Measurements from ENCODE around the gene SURF6. TPM values are rescaled to one million over a fixed set of nuclear protein-coding genes. Genes with fewer than 3 reads are reported as not detected.
"Not testable (repeated sequence)": the region's sequence is repeated elsewhere in the genome, so short reads cannot be mapped to it uniquely, and the experiment has no call there.

SURF6 gene
- total RNA-seq: 10 to 100 TPM; 14.2 to 17.3 TPM

- CTCF ChIA-PET: interaction anchor here (1.0 kb wide), 1 partner anchor 192 kb away, joined by 4 read pairs; no protein-coding TSS in a partner anchor
- H3K4me1 Mint-ChIP-seq: peaks cover 53% of the 10 kb centered on the region
- no peaks in the 10 kb centered on the region for H3K27me3 Mint-ChIP-seq
- peak within 1 kb of the TSS; percentile 93 for H3K4me3 Mint-ChIP-seq
- no peaks in the 10 kb centered on the region for H3K9me3 Mint-ChIP-seq
- peak; percentile 93 for DNase-seq
- H3K27ac Mint-ChIP-seq: peak within 1 kb of the TSS; percentile 94
- POLR2A ChIA-PET: interaction anchor here (0.6 kb wide), 1 partner anchor 152 kb away, joined by 4 read pairs; no protein-coding TSS in a partner anchor
- H3K36me3 Mint-ChIP-seq (ENCODE audit: low read depth): peaks cover 50% of the 10 kb centered on the region
Measured at GRCh38 chr9:133335924-133336811, at the start of gene SURF6. Gene SURF6 (minus strand): TSS chr9:133336188. CDS start chr9:133336132, 56 bp downstream.

GRCh38 chr9:133385452-133385851, 49.5 kb upstream of the SURF6 start:
- POLR2A ChIA-PET: no interaction called here
- no peaks in the 10 kb centered on the region for H3K4me1 Mint-ChIP-seq
- no peaks in the 10 kb centered on the region for H3K27me3 Mint-ChIP-seq
- CTCF ChIA-PET: interaction anchor here (0.7 kb wide), 1 partner anchor 24 kb away, joined by 4 read pairs; no protein-coding TSS in a partner anchor
- DNase-seq: no peak
- no peaks in the 10 kb centered on the region for H3K9me3 Mint-ChIP-seq
- H3K4me3 Mint-ChIP-seq: no peak overlapping the region
- H3K27ac Mint-ChIP-seq: no peak overlapping the region
- no peaks in the 10 kb centered on the region for H3K36me3 Mint-ChIP-seq (ENCODE audit: low read depth)

GRCh38 chr9:133384736-133385321, 48.8 kb upstream of the SURF6 start:
- Mint-ChIP-seq H3K9me3 (no peaks in the 10 kb centered on the region), H3K4me3 (no peak overlapping the region), H3K36me3 (ENCODE audit: low read depth) (no peaks in the 10 kb centered on the region), H3K27ac (no peak overlapping the region), H3K4me1 (no peaks in the 10 kb centered on the region), H3K27me3 (no peaks in the 10 kb centered on the region)
- no peak for DNase-seq
- CTCF ChIA-PET: interaction anchor here (0.7 kb wide), 1 partner anchor 24 kb away, joined by 4 read pairs; no protein-coding TSS in a partner anchor
- POLR2A ChIA-PET: interaction anchor here (0.7 kb wide), 1 partner anchor 109 kb away, joined by 4 read pairs; no protein-coding TSS in a partner anchor

- Mint-ChIP-seq H3K4me1 (peaks cover 4% of the 10 kb centered on the region), H3K36me3 (ENCODE audit: low read depth) (no peaks in the 10 kb centered on the region), H3K9me3 (no peaks in the 10 kb centered on the region), H3K4me3 (no peak overlapping the region), H3K27me3 (no peaks in the 10 kb centered on the region), H3K27ac (no peak overlapping the region)
- POLR2A ChIA-PET: no interaction called here
- CTCF ChIA-PET: no interaction called here
- no peak for DNase-seq
Measured at GRCh38 chr9:133383438-133383837, 47.5 kb upstream of the SURF6 start.

- H3K9me3 Mint-ChIP-seq: no peaks in the 10 kb centered on the region
- POLR2A ChIA-PET: no interaction called here
- no peak overlapping the region for H3K4me3 Mint-ChIP-seq
- CTCF ChIA-PET: no interaction called here
- H3K27ac Mint-ChIP-seq: no peak overlapping the region
- no peaks in the 10 kb centered on the region for H3K36me3 Mint-ChIP-seq (ENCODE audit: low read depth)
- H3K27me3 Mint-ChIP-seq: no peaks in the 10 kb centered on the region
- no peak for DNase-seq
- peaks cover 8% of the 10 kb centered on the region for H3K4me1 Mint-ChIP-seq
Measured at GRCh38 chr9:133382507-133383141, 46.6 kb upstream of the SURF6 start.

- POLR2A ChIA-PET: no interaction called here
- Mint-ChIP-seq H3K4me3 (no peak overlapping the region), H3K4me1 (peaks cover 9% of the 10 kb centered on the region), H3K9me3 (no peaks in the 10 kb centered on the region), H3K27ac (no peak overlapping the region), H3K36me3 (ENCODE audit: low read depth) (no peaks in the 10 kb centered on the region), H3K27me3 (peaks cover 2% of the 10 kb centered on the region)
- DNase-seq: no peak
- CTCF ChIA-PET: interaction anchor here (1.2 to 1.4 kb wide), 2 partner anchors 23 to 47 kb away, joined by 3 read pairs; no protein-coding TSS in a partner anchor
Measured at GRCh38 chr9:133380734-133381133, 44.7 kb upstream of the SURF6 start.

GRCh38 chr9:133379153-133380086, 43.4 kb upstream of the SURF6 start:
- Mint-ChIP-seq H3K4me3 (no peak overlapping the region), H3K27ac (no peak overlapping the region), H3K9me3 (no peaks in the 10 kb centered on the region), H3K36me3 (ENCODE audit: low read depth) (peaks cover 8% of the 10 kb centered on the region), H3K4me1 (peaks cover 14% of the 10 kb centered on the region), H3K27me3 (peaks cover 2% of the 10 kb centered on the region)
- ChIA-PET CTCF (interaction anchor here (0.9 to 1.4 kb wide), 5 partner anchors 16 to 66 kb away, joined by 3 to 4 read pairs (median 3); partner anchors contain the start of genes SURF1 and SURF2), POLR2A (no interaction called here)
- no peak for DNase-seq

GRCh38 chr9:133378408-133378962, 42.5 kb upstream of the SURF6 start:
- ChIA-PET CTCF (interaction anchor here (0.9 to 1.1 kb wide), 4 partner anchors 23 to 67 kb away, joined by 3 read pairs; partner anchors contain the start of genes SURF1 and SURF2), POLR2A (no interaction called here)
- no peaks in the 10 kb centered on the region for H3K9me3 Mint-ChIP-seq
- H3K36me3 Mint-ChIP-seq (ENCODE audit: low read depth): peaks cover 12% of the 10 kb centered on the region
- no peak for DNase-seq
- no peak overlapping the region for H3K4me3 Mint-ChIP-seq
- no peak overlapping the region for H3K27ac Mint-ChIP-seq
- peaks cover 20% of the 10 kb centered on the region for H3K4me1 Mint-ChIP-seq
- H3K27me3 Mint-ChIP-seq: peaks cover 2% of the 10 kb centered on the region

- Mint-ChIP-seq H3K4me3 (no peak overlapping the region), H3K36me3 (ENCODE audit: low read depth) (peaks cover 16% of the 10 kb centered on the region), H3K27me3 (peaks cover 2% of the 10 kb centered on the region), H3K9me3 (no peaks in the 10 kb centered on the region), H3K4me1 (peaks cover 27% of the 10 kb centered on the region), H3K27ac (no peak overlapping the region)
- ChIA-PET CTCF (interaction anchor here (1.1 to 1.9 kb wide), 3 partner anchors 21 to 139 kb away, joined by 3 to 5 read pairs (median 3); partner anchors contain the start of genes SURF1 and SURF2), POLR2A (interaction anchor here (1.1 kb wide), 1 partner anchor 43 kb away, joined by 5 read pairs; no protein-coding TSS in a partner anchor)
- no peak for DNase-seq
Measured at GRCh38 chr9:133377721-133378216, 41.8 kb upstream of the SURF6 start.

GRCh38 chr9:133377280-133377679, 41.3 kb upstream of the SURF6 start:
- H3K36me3 Mint-ChIP-seq (ENCODE audit: low read depth): peaks cover 21% of the 10 kb centered on the region
- not testable (repeated sequence) for H3K9me3 Mint-ChIP-seq, H3K27me3 Mint-ChIP-seq, DNase-seq, H3K27ac Mint-ChIP-seq
- H3K4me3 Mint-ChIP-seq: peak overlapping the region; percentile 60
- H3K4me1 Mint-ChIP-seq: peaks cover 32% of the 10 kb centered on the region
- CTCF ChIA-PET: interaction anchor here (1.1 to 1.9 kb wide), 3 partner anchors 17 to 138 kb away, joined by 3 to 5 read pairs (median 4); partner anchors contain the start of genes SURF1 and SURF2
- POLR2A ChIA-PET: interaction anchor here (1.1 to 1.4 kb wide), 2 partner anchors 29 to 43 kb away, joined by 5 read pairs; partner anchors contain the start of genes MED22 and RPL7A

Data from activated CD4-positive, alpha-beta T cell treated with anti-CD3 and anti-CD28 coated beads, Interleukin-2, amount 10 ng/mL, durations not matched to agents 7 days and 5 days (primary cell).